ENCODE data around the gene GPX2.

DNA sequence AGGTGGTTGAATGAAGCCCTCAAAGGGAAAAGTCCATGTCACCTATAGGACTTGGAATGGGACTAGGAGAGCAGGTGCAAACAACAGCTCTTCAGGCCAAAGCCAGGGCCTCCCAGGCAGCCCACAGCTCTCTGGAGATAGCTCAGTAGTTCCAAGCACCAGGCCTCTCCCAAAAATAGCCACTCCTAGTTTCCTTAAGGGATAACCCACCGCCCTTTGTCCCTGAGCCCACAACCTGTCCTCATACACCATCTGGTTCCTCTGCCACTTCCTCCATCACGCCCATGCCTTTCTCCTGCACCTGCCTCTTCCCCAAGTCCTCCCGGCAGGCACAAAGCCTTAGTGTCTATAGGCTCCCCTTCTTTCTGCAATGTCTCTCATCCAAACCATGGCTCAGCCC, 27.5 kb upstream of the GPX2 start:
- TF ChIP-seq POLR2A (IDR thresholded peaks at IDR 0.05; ENCODE audit: low read depth, low read length), result no peak
- TF ChIP-seq, protein P1, sequence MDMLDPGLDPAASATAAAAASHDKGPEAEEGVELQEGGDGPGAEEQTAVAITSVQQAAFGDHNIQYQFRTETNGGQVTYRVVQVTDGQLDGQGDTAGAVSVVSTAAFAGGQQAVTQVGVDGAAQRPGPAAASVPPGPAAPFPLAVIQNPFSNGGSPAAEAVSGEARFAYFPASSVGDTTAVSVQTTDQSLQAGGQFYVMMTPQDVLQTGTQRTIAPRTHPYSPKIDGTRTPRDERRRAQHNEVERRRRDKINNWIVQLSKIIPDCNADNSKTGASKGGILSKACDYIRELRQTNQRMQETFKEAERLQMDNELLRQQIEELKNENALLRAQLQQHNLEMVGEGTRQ (IDR thresholded peaks at IDR 0.05; ENCODE audit: low read depth, low read length), result no peak
- TF ChIP-seq, protein P2, sequence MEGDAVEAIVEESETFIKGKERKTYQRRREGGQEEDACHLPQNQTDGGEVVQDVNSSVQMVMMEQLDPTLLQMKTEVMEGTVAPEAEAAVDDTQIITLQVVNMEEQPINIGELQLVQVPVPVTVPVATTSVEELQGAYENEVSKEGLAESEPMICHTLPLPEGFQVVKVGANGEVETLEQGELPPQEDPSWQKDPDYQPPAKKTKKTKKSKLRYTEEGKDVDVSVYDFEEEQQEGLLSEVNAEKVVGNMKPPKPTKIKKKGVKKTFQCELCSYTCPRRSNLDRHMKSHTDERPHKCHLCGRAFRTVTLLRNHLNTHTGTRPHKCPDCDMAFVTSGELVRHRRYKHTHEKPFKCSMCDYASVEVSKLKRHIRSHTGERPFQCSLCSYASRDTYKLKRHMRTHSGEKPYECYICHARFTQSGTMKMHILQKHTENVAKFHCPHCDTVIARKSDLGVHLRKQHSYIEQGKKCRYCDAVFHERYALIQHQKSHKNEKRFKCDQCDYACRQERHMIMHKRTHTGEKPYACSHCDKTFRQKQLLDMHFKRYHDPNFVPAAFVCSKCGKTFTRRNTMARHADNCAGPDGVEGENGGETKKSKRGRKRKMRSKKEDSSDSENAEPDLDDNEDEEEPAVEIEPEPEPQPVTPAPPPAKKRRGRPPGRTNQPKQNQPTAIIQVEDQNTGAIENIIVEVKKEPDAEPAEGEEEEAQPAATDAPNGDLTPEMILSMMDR (conservative IDR thresholded peaks at IDR 0.05; ENCODE audit: low read depth, low read length), result no peak
- TF ChIP-seq CEBPB (IDR thresholded peaks at IDR 0.05; ENCODE audit: low read depth, low read length), result no peak
- TF ChIP-seq NFE2L2 (IDR thresholded peaks at IDR 0.05; ENCODE audit: low read depth, low read length), result no peak
- no peak for TF ChIP-seq RFX5 (IDR thresholded peaks at IDR 0.05; ENCODE audit: low read depth, low read length)
- TF ChIP-seq RAD21 (IDR thresholded peaks at IDR 0.05; ENCODE audit: low read length), result no peak
- TF ChIP-seq SMC3 (IDR thresholded peaks at IDR 0.05; ENCODE audit: low read depth, low read length), result no peak
- no peak for TF ChIP-seq MXI1 (IDR thresholded peaks at IDR 0.05; ENCODE audit: borderline replicate concordance, low read depth, low read length)
- TF ChIP-seq, protein P3, sequence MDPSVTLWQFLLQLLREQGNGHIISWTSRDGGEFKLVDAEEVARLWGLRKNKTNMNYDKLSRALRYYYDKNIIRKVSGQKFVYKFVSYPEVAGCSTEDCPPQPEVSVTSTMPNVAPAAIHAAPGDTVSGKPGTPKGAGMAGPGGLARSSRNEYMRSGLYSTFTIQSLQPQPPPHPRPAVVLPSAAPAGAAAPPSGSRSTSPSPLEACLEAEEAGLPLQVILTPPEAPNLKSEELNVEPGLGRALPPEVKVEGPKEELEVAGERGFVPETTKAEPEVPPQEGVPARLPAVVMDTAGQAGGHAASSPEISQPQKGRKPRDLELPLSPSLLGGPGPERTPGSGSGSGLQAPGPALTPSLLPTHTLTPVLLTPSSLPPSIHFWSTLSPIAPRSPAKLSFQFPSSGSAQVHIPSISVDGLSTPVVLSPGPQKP (IDR thresholded peaks at IDR 0.05; ENCODE audit: borderline replicate concordance, low read depth, low read length), result no peak
- TF ChIP-seq RCOR1 (IDR thresholded peaks at IDR 0.05; ENCODE audit: insufficient replicate concordance, low read length), result no peak
- no peak for TF ChIP-seq CHD1 (IDR thresholded peaks at IDR 0.05; ENCODE audit: low read depth, low read length)
- TF ChIP-seq MAZ (IDR thresholded peaks at IDR 0.05; ENCODE audit: borderline replicate concordance, low read depth, low read length), result no peak
